Measurements from ENCODE around the gene DIAPH2.
A peak's percentile ranks its signal among the peaks of the same experiment; 100 is the strongest.

Gene DIAPH2

DNA sequence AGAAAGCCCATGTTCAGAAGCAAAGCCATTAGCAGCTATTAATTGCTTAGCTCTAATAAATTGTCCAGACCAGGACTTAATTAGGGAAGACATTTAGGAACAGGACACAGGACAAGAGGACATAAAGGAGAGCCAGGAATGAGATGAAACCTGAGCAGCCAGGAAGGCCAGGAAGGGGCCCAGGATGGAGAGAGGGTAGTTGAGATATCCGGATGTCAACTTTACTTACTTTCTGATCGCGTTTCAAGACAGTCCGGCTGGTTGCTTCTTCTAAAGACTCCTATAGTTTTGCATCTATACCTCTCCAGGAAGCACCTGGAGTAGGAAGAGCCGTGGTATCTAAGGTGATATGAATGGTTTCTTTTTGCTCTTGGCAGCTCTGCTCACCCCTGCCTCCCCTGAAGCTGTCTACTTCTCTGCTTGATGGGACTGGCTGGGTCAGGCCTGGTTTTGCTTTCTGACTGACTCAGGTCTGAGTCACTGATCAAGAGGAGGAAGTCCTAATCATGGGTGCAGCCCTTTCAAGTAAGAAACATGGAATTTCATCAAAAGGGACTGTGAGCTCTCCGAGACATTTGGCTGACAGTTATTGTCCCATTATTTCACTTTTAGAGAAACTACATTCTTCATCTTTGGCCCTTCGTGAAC lies 932.4 kb downstream of the DIAPH2 start:
- DNase-seq = no peak

DNA sequence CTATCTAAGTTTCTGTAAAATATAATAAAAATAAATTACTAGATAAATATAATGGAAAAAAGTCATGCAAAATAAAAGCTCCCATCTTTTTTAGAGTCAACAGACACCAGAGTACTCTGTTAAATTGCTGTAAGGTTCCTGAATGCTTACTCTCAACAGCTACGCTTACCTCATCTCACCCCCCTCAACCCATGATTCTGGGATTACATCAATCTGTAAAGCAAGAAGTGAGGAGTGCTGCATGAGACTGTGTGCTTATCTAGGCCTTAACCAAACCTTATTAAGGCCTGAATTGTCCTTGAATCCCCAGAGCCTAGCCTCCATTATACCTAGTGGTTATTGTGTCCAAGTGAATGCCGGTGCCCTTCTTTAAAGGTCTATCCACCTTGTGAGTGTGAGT lies 934.9 kb downstream of the DIAPH2 start:
- DNase-seq = no peak

DNA sequence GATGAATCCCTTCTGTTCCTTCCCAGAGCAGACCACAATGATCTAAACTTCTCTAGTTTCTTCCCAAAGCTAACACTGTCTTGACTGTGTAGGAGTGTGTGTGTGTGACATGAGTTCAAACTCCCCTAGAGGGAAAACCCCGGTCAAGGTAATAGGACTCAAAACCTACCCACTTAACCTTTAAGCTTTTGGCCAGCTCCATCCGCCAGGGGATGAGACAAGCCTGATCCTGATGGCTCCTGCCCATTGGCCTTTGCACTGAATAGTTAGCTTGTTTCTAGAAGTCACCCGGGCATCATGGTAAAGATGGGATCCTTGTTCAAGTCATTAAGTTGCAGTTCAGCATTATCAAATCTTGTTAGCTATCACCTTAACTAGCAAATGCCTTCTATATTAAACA lies 937.5 kb downstream of the DIAPH2 start:
- DNase-seq = no peak

DNA sequence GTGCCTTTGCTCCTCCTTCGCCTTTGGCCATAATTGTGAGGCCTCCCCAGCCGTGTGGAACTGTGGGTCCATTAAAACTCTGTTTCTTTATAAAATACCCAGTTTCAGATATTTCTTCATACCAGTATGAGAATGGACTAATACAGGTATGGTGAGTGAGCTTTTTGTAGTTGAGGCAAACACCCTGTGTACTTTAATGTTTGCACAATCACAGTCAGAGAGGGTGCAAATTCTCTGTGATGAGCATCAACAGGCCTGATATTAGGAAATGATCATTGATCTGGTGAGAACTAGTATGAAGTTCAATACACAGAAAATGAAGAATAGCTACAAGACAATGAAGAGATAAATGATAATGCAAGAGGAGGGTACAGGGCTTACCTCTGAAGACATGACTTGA lies 943.7 kb downstream of the DIAPH2 start:
- DNase-seq = no peak

DNA sequence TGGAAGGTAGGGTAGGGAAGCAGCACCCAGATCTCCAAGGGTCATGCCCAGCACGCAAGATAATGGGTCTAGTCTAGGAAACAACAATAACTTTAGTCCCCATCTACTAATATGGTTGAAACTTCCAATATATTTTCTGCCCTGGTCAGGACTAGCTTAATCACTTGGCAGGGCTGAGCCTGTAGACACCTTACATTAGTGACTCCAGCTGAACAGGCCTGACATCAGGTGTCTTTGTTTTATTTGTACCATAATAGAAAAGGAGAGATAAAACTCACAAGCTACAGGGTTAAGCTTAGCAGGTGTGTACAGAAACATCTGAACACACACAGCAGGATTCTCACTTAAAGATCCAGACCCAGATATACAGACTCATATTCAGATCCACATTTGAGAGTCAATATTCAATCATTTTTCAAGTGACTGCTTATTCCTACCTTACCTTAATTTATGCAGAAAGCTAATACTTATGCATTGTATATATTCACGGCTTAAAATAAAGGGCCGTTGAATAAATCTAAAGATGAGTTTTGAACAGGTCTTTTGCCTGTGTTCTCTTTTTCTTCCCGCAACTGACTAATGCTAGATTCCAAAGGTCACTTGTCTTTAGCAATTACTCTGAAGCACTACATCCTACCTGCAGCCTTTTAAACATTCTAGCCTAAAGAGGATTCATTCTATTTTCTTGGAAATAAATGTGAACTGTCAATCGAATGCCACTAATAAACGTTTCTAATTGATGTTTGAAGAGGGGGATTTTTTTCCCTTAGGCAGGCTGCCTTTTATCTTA lies 944.4 kb downstream of the DIAPH2 start:
- no peak for DNase-seq

DNA sequence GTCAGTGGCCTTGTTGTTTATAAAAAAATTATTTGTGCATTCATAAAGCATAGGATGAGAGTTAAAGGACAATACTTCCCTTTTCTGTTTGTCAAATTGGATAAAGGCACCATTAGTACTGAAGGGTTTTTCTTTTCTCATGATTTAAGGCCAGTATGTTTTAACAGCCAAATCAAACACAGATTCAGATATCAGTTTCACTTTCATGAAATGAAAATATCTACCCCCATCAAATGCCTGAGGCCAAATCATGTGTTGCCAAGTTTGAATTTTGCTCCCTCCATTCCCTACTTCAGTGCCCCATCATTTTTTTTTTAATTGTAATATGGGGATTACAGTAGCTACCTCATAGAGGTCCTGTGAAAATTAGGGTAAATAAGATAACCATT lies 944.9 kb downstream of the DIAPH2 start:
- DNase-seq = peak; percentile 29

DNA sequence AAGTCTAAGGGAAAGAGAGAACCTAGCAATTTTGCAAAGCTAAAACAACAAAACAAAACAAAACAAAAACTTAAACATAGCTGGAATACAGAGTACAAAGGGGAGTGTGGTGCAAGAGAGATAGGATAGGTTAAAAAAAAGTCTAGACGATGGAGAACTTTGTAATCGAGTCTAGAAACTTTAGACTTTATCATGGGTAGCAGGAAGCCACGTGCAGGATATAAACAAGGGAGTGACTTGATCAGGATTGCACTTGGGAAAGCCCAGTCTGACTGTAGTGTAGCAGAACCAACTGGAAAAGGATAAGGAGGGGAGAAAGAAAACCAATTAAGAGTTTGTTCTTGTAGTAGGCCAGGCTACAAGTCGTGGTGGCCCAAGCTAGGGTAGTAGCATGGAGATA lies 949.2 kb downstream of the DIAPH2 start:
- no peak for DNase-seq

DNA sequence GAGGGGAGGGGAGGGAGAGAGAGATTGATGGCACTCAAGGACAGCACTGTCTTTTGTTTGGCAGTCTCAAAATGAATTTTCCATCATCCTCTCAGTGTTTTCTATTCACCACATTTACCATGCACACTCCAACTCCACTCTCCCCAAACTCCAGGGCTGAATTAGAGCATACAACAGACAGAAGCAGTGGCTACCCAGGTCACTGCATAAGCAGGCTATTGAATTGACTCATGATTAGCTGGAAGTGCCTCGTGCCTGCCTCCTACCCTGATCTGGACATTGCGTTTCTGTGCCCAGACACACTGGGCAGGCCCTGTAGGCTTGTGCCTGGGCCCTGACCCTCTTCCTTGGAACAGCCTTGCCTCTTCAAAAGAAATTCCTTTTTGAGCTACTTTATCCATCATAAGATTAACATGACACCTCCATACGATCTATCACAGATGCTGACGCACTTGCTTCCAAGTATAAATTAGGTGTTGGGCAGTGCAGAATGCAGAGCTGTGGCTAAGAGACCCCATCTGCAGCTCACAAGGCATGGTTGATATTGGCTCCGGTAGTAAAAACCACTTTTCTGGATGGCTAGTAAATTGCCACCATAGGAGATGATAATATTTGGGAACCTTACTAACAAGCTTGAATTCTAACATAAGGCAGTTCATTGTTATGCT lies 952.0 kb downstream of the DIAPH2 start:
- no peak for DNase-seq

DNA sequence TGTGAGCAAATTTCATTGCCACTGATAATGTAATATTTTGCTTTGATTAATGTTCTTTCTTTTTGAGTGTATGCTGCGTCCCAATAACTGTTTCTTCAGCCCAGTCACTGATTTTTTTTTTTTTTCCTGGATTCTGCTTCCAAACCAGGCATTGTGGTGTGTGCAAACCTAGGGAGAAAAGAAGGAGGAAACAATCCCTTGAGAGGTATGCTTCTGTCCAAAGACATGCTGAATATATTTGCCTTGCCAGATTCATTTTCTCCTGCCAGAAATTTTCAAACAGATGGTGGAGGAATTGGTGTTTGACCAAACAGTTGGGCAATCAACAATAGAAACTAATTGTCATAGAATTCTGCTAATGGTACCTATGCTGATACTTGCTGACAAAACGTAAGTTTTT lies 952.6 kb downstream of the DIAPH2 start:
- no peak for DNase-seq

DNA sequence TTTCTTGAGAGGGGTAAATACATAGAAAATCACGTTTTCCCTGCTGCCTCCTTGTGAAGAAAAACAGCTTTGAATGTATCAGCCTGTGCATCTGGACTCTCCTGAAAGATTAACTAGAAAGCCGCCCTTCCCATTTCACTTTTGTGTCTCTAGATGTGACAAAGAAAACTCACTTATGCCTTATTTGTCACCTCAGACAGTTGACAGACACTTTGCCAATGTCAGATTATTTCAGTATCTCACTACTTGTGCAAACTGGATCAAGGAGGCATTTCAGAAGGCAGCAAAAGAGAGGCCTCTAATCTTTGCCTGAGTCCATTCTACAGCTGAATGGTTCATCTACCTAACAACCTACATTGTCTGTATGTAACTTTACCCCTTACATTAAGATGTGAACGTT lies 954.0 kb downstream of the DIAPH2 start:
- no peak for DNase-seq

DNA sequence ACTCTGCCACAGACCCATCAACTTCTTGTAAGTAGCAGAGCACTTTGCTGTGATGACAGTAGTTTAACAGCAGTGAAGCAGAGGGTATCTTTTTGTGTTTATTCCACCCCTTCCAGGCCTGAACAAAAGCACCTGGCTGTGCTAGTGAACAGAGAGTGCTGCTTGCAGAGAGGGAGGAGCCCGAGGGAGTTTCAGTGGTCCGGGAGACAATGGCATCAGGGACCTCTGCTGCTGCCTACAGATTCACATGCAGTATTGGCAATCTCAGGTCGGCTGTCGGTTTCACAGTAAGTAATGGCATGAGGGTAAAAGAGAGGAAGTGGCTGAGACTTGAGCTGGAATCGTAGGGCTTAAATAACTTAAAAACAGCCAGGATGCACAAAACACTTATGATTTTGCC lies 954.9 kb downstream of the DIAPH2 start:
- DNase-seq = no peak
